H1 (cell line): ENCODE measurements around the gene KIF25.

ENCODE experiments used
- BRCA1 ChIP-seq: IDR thresholded peaks from 2 replicates; pipeline ENCODE4 v1.6.1; 2012; ENCODE audit warnings: low read depth, low read length, improper control_type of control experiment
- CEBPB ChIP-seq: IDR thresholded peaks from 2 replicates; pipeline ENCODE4 v1.6.1; 2012; ENCODE audit warnings: low read depth, low read length
- CTCF ChIP-seq, 3 experiments: IDR thresholded peaks; 1 replicate in 2 of 3; 2 replicates in 1 of 3; pipeline versions ENCODE4 v1.5.1 to v1.6.1; 2011; ENCODE audit warnings: low read length in 3 of 3, mild to moderate bottlenecking in 3 of 3, inconsistent platforms in 2 of 3, low read depth in 1 of 3, moderate library complexity in 1 of 3; ENCODE audit not compliant: insufficient read depth in 1 of 3; ENCODE audit errors: control extremely low read depth in 1 of 3
- EZH2 ChIP-seq: fragments of 200-600 bp; sonication (generic); IDR thresholded peaks from 2 replicates; pipeline ENCODE4 v1.7.1; 2012; ENCODE audit warnings: low read depth, mild to moderate bottlenecking, moderate library complexity, low read length, inconsistent platforms; ENCODE audit not compliant: severe bottlenecking
- HDAC2 ChIP-seq, 2 experiments: fragments of 300-600 bp in 1 of 2; sonication (generic) in 1 of 2; IDR thresholded peaks; 2 replicates each; pipeline ENCODE4 v1.6.1; 2011 to 2012; ENCODE audit warnings: low read depth in 2 of 2, low read length in 2 of 2, mild to moderate bottlenecking in 2 of 2, moderate library complexity in 2 of 2, borderline replicate concordance in 1 of 2, inconsistent platforms in 1 of 2
- JUN ChIP-seq: IDR thresholded peaks from 2 replicates; pipeline ENCODE4 v1.6.1; 2011; ENCODE audit warnings: low read depth, mild to moderate bottlenecking, improper control_type of control experiment, low read length
- KDM5A ChIP-seq: fragments of 200-600 bp; IDR thresholded peaks from 2 replicates; pipeline ENCODE4 v1.7.1; 2012; ENCODE audit warnings: mild to moderate bottlenecking, low read length, inconsistent platforms, mixed read lengths
- POLR2A ChIP-seq, 2 experiments: IDR thresholded peaks; 1 replicate in 1 of 2; 2 replicates in 1 of 2; pipeline ENCODE4 v1.6.1; 2011; ENCODE audit warnings: low read depth in 2 of 2, low read length in 2 of 2, mild to moderate bottlenecking in 2 of 2; ENCODE audit errors: control extremely low read depth in 1 of 2
- TEAD4 ChIP-seq: IDR thresholded peaks from 2 replicates; pipeline ENCODE4 v1.6.1; 2012; ENCODE audit warnings: low read depth, low read length, inconsistent platforms, mixed read lengths
- YY1 ChIP-seq: IDR thresholded peaks from 2 replicates; pipeline ENCODE4 v1.6.1; 2011; ENCODE audit warnings: low read depth, mild to moderate bottlenecking, low read length

GRCh38 chr6:168001029-168001332, 3.5 kb downstream of the KIF25 start:
- no peak for TF ChIP-seq CEBPB
- TF ChIP-seq HDAC2 (IDR thresholded peaks at IDR 0.05; ENCODE audit: borderline replicate concordance in 1 of 2, low read depth in 2 of 2, low read length in 2 of 2): no peak
- TF ChIP-seq KDM5A: no peak
- TF ChIP-seq EZH2: no peak
- TF ChIP-seq TEAD4: no peak
- TF ChIP-seq CTCF (IDR thresholded peaks at IDR 0.05; ENCODE audit: control extremely low read depth in 1 of 3, insufficient read depth in 1 of 3, low read depth in 1 of 3, low read length in 3 of 3): no peak
- TF ChIP-seq BRCA1: no peak
- no peak for TF ChIP-seq YY1
- no peak for TF ChIP-seq POLR2A (IDR thresholded peaks at IDR 0.05; ENCODE audit: control extremely low read depth in 1 of 2, low read depth in 2 of 2, low read length in 2 of 2)
- TF ChIP-seq JUN: no peak
